ENCODE data around the gene TLCD3B.

DNA sequence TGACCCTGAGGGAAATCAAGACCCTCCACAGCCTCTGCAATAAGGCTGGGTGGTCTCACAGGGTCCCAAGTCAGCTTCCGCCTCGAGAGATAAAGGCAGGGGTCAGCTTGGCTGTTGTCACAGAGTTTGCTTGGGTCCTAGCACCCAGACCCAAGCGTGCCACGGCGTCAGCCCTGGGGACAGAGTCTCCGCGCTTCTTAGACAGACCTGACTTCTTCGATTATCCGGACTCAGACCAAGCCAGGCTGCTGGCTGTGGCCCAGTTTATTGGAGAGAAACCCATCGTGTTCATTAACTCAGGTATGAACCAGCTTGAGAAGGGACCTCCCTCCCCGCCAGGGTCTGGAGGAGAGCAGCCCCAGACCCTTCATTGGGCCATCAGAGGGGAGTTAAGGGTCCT, 7.5 kb downstream of the TLCD3B start:
- TF ChIP-seq POLR2A (conservative IDR thresholded peaks at IDR 0.05) (no peak), FOXO4 (CRISPR knock-in tag; IDR thresholded peaks at IDR 0.05) (no peak), ZNF384 (IDR thresholded peaks at IDR 0.05; ENCODE audit: low read depth, low read length) (no peak)
- TF ChIP-seq, protein P1, sequence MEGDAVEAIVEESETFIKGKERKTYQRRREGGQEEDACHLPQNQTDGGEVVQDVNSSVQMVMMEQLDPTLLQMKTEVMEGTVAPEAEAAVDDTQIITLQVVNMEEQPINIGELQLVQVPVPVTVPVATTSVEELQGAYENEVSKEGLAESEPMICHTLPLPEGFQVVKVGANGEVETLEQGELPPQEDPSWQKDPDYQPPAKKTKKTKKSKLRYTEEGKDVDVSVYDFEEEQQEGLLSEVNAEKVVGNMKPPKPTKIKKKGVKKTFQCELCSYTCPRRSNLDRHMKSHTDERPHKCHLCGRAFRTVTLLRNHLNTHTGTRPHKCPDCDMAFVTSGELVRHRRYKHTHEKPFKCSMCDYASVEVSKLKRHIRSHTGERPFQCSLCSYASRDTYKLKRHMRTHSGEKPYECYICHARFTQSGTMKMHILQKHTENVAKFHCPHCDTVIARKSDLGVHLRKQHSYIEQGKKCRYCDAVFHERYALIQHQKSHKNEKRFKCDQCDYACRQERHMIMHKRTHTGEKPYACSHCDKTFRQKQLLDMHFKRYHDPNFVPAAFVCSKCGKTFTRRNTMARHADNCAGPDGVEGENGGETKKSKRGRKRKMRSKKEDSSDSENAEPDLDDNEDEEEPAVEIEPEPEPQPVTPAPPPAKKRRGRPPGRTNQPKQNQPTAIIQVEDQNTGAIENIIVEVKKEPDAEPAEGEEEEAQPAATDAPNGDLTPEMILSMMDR (IDR thresholded peaks at IDR 0.05 in 2 of 3, conservative IDR thresholded peaks at IDR 0.05 in 1 of 3; ENCODE audit: insufficient read depth in 2 of 3, low read depth in 1 of 3, low read length in 3 of 3): no peak

Data from K562 (cell line).